ENCODE measurements around the gene PIM3. TPM values are rescaled to one million over a fixed set of nuclear protein-coding genes. Genes with fewer than 3 reads are reported as not detected.
"Not testable (repeated sequence)": the region's sequence is repeated elsewhere in the genome, so short reads cannot be mapped to it uniquely, and the experiment has no call there.

Gene PIM3
- total RNA-seq, 1 experiment from 2014 or later, result 9.3 TPM

DNA sequence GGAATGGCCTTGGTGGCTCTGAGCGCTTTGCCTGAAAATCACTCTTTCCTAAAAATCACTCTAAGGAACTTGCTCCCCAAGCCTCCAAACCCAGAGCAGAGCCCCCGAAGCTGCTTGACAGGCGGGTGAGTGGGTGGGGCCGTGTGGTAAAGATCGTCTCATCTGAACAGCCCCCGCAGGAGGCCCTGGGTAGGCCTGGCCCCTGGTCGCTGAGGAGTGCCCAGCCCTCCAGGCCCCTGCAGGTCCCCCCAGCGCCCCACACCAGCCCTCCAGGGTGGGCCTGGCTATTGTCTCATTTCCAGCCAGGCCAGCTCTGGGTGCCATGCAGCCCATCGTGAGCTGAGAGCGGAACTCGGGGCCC, 17.2 kb upstream of the PIM3 start:
- no peak for DNase-seq (ENCODE audit: low read depth)

DNA sequence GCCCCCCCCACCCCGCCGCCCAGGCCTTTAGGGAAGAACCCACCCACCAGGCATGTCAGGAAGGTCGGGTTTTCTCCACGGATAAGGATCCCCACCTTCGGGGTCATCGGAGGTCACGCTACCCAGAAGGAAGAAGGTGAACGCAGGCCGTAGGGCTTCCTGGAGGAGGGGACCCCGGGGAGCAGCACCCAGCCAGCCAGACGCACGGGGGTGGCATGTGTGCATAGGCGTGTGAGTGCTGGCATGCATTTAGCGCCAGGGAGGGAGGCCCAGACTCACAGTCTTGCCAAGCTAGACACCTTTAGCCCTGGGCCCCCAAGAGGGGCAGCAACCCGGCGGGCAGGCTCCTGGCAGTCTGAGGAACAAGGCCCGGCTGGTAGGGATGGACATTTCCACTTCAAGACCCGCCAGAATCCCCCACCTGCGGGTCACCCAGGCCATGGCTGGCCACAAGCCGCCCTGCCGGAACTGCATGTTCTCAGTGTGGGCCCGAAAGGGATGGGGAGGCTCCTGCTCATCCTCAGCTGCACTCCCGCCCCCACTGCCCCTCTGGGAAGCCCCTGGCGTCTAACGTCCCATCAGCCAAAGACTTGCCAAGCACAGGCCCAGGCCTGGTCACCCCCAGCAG, 16.7 kb upstream of the PIM3 start:
- no peak for DNase-seq (ENCODE audit: low read depth)

DNA sequence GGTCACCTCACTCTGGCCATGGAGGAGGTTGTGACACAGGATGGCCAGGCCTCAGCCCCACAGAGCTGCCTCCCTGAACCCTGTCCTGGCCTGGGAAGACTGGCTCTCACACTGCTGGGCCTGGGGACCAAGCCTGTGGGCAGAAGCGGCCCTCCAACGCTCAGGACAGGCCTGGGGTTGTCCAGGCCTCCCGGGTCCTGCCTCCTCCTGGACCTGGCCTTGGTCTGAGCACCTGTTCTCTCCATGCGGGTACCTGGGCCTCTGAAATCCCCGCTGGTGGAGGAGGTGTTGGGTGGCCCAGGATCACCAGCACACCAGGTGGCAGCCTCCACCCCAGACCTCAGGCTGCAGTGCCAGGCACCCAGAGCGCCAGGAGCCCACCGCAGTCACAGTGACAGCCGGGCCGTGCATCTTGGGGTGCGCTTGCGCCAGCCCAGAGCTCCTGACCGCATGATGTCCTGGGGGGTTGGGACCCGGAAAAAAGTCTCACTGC, 16.1 kb upstream of the PIM3 start:
- DNase-seq (ENCODE audit: low read depth), result no peak

DNA sequence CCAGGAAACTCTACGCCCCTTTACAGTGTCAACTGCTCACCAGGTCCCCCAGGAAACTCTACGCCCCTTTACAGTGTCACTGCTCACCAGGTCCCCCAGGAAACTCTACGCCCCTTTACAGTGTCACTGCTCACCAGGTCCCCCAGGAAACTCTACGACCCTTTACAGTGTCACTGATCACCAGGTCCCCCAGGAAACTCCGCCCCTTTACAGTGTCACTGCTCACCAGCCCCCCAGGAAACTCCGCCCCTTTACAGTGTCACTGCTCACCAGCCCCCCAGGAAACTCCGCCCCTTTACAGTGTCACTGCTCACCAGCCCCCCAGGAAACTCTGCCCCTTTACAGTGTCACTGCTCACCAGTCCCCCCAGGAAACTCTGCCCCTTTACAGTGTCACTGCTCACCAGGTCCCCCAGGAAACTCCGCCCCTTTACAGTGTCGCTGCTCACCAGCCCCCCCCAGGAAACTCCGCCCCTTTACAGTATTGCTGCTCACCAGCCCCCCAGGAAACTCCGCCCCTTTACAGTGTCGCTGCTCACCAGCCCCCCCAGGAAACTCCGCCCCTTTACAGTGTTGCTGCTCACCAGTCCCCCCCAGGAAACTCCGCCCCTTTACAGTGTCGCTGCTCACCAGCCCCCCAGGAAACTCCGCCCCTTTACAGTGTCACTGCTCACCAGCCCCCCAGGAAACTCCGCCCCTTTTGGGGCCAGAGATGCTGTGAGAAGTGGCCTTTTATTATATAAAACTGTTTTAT, 15.4 kb upstream of the PIM3 start:
- DNase-seq (ENCODE audit: low read depth), result not testable (repeated sequence)

DNA sequence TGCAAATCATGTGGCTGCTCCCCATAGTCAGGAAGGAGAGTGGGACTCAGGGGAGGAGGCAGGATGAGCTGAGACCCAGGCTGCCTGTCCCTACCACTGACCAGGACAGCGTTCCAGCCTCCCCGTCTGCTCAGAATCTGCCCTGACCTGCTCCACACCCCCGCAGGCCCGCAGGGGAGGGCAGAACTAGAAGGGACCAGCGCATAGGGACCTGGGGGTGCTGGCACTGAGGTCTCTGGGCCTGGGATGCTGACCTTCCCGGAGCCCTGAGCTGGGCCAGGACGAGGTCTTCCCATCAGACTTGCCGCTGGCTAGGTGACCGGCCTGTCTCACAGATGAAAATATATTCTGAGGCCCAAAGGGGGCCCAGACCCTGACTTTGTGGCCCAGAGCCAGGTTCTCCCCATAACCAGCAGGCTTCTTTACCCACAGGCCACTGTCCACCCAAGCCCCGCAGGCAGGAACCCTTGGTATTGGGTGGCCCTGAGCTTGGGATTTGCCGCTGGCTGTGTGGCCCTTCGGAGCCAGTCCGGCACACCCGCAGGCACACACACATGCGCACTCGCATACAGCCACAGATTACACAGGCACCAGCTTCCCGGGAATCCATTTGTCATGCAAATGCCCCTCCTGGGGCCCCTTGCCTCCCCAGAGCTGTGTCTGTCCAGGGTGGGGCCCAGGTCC, 13.8 kb upstream of the PIM3 start:
- no peak for DNase-seq (ENCODE audit: low read depth)

DNA sequence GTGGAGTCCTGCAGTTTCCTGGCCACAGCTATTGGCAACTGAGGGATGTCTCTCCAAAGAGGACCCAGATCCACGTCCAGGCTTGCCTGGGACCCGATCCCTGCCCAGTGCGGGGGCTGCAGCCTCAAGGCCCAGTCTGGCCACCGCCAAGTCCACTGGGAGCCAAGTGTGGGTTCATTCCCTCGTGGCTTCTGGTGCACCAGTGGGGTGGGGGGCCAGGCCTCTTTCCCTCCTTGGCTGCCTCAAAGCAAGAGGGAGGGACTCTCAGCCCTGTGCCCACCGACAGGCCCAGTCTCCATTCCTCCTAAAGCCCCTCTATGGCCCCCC, 13.3 kb upstream of the PIM3 start:
- DNase-seq (ENCODE audit: low read depth), result no peak

DNA sequence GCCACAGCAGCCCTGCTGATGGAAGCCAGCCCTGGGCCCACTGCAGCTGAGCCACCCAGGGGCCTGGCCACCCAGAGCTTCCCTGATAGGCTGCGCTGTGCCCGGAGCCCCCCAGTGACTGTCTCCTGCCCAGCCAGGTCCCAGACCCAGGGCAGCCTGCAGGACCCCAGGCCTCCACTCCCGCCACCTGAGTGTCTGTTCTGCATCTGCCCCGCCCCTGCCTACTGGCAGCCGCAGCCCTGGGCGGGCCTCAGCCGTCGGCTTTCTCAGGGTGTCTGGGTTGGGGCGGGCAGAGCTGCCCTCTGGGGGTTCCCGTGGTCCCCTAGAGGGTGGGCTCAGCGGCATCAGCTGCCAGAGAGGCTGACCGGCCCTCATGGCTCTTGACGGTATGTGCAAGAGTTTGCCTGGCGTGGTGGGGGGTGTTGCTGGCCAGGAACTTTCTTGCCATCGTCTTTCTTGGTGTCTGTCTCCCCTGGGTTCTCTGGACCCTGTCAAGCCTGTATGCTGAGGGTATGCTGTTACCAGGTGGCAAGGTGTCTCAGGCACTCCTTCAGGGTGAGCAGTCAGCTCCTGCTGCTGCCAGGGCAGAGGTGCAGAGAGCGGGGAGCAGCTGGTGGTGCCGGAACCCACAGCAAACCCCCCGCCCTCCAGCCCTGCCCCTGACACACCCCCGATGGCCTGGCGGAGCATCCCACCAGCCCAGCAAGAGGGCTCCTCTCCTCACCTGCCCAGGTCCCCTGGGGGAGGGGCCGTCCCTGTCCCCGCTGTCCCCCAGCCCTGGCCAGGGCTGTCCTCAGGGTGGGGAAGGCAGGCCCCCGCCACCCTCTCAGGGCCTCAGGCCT, 12.2 kb upstream of the PIM3 start:
- no peak for DNase-seq (ENCODE audit: low read depth)

DNA sequence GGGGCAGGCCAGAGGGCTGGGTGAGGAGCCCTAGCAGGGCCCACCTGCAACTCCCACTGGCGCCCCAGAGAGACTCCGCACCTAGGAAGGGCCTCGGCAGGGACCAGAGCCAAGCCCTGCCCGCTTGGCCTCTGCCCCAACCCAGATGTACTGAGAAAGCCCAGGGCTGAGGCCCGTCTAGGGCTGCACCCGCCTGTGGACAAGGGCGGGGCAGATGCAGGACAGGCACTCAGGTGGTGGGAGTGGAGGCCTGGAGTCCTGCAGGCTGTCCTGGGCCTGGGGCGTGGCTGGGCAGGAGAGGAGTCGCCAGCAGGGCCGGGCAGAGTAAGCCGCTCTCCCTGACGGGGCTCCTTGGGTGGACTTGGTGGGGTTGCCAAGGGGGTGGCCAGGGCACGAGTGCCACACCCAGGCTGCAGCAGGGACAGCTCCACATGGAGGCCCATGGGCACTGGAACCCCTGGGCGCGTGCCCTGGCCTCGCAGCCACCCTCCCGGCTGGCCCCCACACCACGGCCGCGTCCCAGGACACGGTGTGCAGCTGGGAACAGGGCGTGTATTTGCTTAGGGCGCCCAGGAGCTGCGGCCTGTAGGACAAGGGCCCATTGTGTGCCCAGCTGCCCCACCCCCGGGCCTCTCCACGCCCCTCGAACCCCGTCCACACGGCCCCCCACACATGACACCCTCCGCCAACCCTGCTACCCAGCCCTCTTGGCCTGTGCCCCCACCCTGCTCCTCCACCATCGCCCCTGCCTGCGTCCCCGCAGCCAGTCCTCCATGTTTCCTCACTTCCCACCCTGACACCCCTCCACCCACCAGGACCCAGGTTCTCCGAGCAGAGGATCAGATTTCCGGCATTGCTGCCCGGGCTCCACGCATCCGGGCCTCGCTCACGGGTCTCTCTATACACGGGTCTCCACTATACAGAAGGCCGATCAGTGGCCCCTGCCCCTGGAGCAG, 11.3 kb upstream of the PIM3 start:
- DNase-seq (ENCODE audit: low read depth), result no peak

DNA sequence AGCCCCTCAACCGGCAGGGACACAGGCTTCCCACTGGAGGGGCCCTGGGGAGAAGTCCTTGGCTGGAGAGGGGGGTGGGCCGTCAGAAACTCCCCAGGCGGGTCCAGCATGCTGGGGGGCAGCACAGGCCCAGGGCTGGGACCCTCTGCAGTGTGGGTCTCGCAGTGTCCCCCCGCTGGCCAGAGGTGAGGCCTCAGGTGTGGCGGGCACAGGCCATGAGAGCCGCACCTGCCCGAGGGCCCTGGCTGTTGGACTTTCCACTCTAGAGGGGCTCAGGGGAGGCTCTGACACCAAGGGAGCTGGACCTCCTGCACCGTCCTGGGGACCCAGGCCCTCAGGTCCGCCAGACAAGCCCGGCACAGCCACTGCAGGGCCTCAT, 10.7 kb upstream of the PIM3 start:
- no peak for DNase-seq (ENCODE audit: low read depth)

DNA sequence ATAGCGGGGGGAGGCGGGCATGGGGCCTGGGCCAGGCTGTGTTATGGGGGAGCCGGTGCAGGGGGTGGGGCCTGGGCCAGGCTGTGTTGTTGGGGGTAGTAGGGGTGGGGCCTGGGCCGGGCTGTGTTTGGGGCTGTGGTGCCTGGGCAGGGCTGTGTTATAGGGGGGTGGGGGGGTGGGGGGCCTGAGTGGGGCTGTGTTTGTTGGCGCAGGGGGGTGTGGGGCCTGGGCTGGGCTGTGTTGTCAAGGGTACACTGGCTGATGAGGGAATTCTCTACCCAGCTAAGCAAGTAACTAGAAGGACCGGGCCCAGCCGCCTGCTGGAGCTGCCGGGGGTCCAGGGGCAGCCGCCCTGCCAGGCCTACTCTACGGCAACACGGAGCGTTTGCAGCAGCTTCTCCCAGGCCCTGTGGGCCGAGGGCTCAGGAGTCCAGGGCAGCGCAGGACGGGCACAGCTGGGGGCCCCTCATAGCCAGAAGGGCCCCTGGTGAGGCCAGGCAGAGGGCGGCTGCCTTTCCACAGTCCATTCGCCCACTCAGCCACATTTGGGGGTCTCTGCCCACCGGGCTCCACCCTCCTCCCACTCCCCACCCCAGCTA, 10.1 kb upstream of the PIM3 start:
- DNase-seq (ENCODE audit: low read depth), result no peak

DNA sequence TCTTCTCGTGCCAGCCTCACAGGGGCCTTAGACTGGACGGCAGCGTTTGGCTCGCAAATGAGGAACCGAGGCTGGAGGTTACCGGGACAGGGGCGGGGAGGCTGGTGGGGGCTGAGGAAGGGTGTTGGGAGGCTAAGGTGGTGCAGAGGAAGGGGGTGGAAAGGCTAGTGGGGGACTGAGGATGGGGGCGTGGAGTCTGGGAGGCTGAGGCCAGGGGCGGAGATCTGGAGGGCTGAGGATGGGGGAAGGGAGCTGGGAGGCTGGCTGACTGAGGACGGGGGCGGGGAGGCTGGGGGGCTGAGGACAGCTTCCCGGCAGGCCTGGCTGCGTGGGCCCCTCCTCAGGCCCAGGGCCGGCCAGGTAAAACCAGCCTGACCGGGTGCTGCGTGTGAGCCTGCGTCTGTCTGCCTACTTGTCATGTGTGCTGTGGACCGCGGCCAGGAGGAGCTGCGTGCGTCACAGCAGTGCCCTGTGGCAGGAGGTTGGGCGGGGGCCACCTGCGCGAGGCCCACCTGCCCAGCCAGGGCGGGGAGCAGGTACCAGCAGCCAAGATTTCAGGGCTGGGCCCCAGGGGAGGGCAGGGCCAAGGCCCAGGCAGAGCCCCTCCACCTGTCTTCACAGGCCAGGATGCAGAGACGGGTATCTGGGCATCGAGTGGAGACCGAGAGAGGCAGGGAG, 9.4 kb upstream of the PIM3 start:
- DNase-seq (ENCODE audit: low read depth), result no peak

DNA sequence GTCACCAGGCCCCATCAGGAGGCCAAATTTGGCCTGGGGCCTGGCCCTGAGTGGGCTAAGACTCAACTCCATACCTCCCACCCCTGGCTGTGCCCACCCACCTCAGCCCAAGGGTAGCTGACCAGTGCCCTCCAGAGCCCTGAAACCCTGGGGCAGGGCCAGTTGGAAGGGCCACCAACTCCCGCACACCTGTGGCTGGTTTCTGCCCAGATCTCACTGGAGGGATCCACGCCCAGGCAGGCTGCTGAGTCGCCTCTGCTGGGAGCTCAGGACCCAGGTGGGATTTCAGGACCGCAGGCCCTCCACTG, 8.9 kb upstream of the PIM3 start:
- no peak for DNase-seq (ENCODE audit: low read depth)

DNA sequence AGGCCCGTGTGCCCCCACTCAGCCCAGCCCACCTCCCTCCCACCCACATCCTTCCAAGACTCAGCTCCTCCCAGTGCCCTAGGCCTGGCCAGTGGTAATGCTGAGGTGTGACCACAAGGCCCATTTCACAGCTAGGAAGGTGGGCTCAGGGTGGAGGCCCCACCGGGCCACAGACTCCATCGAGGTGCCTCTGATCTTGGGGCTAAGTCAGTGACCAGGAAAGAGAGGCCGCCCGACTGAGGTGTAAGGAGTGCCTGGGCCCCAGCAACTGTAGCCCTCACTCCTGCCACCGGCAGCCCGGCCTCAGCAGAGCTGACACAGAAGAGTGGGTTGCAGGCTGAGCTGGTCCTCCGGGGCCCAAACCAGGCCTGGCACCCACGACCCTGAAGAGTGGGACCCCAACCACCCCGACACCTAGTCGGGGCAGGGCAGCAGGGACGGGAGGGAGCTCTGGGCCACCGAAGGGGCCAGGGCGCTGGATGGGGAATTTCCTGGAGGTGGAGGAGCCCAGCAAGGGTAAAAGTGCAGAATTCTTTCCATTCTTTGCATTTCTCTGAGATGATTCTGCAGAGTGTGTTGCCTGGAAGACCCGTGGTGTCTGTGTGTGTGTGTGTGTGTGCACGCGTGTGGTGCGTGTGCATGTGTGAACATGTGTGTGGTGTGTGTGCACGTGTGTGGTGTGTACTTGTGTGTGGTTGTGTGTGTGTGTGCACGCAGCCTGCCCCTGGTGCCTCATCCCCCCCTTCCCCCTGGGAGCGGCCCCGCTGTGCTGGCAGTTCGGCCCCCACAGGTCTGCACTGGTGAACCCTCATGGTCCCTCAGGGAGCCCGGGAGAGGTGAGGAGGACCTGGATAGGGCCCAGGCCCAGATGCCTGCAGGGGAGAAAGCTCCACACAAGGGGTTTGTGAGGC, 8.3 kb upstream of the PIM3 start:
- no peak for DNase-seq (ENCODE audit: low read depth)

DNA sequence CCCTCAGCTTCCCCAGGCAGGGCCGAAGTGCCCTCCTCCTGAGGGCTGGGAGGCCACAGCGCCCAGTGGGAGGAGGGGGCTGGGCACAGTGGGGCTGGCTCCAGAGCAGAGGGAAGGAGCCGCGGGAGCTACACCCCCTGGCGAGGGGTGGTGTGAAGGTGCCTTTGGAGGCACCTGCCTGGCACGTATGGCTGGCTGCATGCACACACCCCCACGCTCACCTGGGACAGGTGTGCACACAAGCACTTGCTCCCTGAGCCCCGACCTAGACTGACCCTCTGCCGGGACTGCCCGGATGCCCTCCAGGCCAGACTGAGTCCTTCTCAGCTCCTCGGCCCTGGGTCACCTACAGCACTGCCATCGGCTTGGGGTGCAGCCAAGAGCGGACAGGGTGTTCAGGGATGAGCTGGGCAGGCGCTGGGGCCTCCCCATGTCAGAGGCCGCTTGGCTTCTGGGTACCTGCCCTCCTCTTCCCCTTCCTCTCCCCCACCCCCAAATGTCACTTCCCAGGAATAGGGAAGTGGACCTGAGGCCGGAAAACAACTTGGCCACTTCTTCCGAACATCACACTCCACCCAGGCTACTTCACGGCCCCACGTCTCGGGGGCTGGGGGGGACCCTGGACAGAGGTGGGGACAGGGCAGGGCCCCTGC, 7.4 kb upstream of the PIM3 start:
- no peak for DNase-seq (ENCODE audit: low read depth)

DNA sequence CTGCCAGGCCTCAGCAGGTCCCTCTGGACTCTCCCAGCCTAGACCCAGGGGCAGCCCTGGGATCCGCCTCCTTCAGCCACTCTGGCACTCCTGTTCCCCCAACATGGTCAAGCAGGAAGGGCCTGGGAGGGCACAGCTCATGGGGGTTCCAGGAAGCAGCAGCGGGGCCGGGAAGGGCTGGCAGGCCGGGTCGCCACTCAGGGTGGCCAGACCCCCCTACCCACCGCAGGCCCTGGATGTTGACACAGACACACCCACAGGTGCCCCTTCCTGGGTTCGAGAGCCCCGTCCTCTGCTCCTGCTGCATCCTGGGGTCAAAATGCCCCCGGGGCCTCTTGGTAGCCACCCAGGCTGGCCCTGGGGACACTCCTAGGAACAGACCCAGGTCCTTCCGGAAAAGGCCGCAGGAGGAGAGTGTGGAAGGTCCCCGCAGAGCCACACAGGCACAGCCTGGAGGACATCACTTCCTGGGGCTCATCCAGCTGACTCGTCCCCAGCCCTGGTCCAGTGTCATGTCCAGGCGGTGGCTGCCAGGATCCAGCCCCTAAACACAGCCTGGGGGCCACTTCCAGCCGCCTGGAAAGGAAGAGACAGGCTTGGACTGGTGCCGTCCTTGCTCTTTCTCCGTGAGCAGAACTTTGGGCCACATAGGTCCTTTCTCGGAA, 6.8 kb upstream of the PIM3 start:
- no peak for DNase-seq (ENCODE audit: low read depth)

DNA sequence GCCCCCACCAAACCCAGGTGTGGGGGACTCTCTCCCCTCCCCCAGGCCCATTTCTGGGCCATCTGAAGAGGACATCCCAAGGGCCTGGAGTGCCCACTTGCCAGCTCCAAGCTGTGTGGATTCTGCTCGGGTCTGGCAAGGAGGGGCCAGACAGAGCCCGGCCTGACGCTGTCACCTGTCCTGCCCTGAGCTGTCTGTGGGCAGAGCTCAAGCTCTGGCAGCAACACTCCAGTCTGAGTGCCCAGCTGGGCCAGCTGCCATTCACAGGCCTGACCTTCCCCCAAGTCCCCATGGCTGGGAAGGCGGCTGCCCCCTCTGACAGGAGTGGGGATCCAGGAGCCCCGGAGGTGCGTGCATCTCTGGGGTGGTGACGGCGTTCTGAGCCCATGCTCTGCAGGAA, 6.2 kb upstream of the PIM3 start:
- no peak for DNase-seq (ENCODE audit: low read depth)

DNA sequence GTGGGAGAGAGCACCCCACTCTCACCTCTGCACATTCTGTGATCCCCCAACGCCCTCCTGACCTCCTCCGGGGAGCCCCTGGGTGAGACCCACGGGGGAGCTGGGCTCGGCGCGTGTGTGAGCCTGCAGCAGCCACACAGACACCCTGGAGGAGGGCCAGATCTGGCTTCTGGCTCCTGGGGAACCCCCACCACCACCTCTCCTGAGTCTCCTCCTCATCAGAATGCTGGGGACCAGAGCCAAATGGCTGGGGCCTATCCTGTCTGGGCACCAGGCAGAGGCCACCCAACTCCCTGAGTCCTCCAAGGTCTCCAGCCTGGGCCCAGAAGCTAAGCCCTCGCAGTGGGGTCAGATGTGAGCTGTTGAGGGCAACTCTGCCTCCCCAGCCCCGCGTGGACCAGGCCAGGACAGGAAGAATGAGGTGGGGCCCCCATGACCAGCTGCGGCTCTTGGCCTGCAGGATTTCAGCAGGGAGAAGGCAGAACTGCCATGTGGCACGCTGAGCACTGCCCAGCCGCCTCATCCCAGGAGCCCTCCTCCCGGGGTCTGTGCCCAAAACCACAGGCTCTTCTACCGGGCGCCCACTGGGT, 5.5 kb upstream of the PIM3 start:
- no peak for DNase-seq (ENCODE audit: low read depth)
